D721Med (cell line): ENCODE data around the gene IRX6.

Source experiments
- DNase-seq: peaks from one replicate; pipeline ENCODE4 v3.0.0; 2011; ENCODE audit warnings: low spot score; ENCODE audit not compliant: insufficient read length
- FAIRE-seq: peaks from 2 replicates; lab custom pipeline; 2011; peaks lifted over from hg19 to GRCh38; lab: Jason Lieb, UNC
- CTCF ChIP-seq: IDR thresholded peaks from 2 replicates; pipeline ENCODE4 v1.5.1; 2012; ENCODE audit warnings: mild to moderate bottlenecking, control low read depth; ENCODE audit not compliant: insufficient read depth; ENCODE audit errors: missing control alignments

IRX6 gene

GRCh38 chr16:55294129-55294528 lies 29.9 kb upstream of the IRX6 start:
- DNase-seq (no peak), FAIRE-seq (no peak)
- no peak for TF ChIP-seq CTCF

- FAIRE-seq, result no peak
- no peak for TF ChIP-seq CTCF
- no peak for DNase-seq
Observed at GRCh38 chr16:55294931-55295342, 29.1 kb upstream of the IRX6 start.

DNA sequence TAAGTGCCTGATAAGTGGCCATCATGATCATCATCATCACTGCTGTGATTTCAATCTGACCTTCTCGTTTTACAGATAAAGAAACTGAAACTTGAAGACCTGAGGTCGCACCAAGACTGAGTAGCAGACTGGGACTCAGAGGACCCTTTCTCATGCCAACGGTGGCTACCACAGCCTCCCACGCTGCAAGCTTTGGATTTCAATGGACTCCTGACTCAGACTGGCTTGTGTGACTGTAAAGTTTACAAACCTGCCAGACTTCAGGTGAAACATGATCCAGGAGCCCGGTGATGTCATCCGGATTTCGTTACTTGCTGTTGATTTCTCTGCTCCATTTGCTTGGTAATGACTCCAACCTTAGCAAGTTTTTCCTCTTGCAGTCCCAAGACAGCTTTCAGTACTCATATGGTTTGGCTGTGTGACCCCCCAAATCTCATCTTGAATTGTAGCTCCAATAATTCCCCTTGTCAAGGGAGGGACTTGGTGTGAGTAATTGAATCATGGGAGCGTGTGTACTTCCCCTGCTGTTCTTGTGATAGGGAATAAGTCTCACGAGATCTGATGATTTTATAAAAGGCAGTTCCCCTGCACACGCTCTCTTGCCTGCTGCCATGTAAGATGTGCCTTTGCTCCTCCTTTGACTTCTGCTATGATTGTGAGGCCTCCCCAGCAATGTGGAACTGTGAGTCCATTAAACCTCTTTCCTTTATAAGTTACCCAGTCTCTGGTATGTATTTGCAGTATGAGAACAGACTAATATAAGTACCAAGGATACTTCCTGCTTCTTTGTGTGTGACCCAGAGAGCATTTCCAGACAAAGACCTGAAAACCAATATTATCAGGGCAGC lies 26.7 kb upstream of the IRX6 start:
- no peak for DNase-seq
- no peak for TF ChIP-seq CTCF
- no peak for FAIRE-seq

DNA sequence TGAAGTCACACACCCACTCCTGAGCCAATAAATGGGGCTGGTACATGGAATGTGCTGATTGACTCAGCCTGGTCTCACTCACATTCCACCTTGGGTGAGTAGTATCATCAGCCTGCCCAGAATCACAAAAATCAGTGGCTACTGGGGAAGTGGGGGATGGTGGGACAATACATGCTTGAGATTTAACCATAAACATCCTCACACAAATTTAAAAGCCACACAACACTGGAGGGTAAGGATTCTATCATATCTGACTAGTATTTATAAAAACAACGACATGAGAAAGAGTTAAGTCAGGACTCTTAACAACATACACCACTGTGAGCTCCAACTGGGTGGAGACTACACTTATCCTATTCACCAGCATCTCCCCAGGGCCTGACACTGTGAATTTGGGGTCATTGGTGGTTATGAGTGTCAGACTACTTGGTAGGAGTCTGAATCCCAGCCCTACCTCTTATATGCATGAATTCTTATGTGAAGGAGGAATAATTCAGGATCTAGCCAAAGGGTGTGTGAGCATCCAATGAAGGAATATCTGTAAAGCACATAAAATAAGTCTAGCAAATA lies 26.0 kb upstream of the IRX6 start:
- TF ChIP-seq CTCF, result no peak
- FAIRE-seq, result no peak
- DNase-seq, result no peak

- DNase-seq (no peak), FAIRE-seq (no peak)
- TF ChIP-seq CTCF, result no peak
Observed at GRCh38 chr16:55301385-55302008, 22.5 kb upstream of the IRX6 start.

DNA sequence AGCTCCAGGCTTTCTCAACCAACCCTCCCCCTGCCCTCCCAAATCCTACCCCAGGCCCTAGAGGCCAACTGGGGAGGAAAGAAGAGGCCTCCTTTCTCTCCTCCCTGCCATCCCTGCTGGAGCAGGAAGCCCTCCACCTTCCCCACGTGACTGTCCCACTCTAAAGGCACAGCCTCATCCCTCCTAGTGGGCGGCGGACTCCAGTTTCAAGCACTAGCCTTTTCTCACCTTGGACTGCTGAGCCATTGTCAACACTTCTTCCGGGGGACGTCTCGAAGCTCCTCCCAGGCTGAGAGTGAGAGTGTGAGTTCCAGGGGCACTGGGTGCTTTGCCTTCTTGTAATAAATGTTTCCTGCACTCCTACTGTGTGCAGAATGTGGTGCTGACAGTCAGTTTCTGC lies 21.4 kb upstream of the IRX6 start:
- TF ChIP-seq CTCF, result no peak
- FAIRE-seq (no peak), DNase-seq (no peak)
